DOHH2 (cell line): ENCODE results near the gene RHBDF2.
A peak's percentile ranks its signal among the peaks of the same experiment; 100 is the strongest.

Experiments used
- H3F3A ChIP-seq: fragments of 200-600 bp; sonication (generic), shearing (Covaris generic); 2 replicates; pipeline ENCODE4 v1.6.0; 2016; ENCODE audit warnings: antibody characterized with exemption, mild to moderate bottlenecking; ENCODE audit not compliant: control insufficient read depth, insufficient read depth
- H3K27ac ChIP-seq: fragments of 200-600 bp; sonication (generic); 2 replicates; pipeline ENCODE4 v1.5.1; 2014; ENCODE audit warnings: low read depth, mild to moderate bottlenecking, low read length, moderate library complexity
- H3K27me3 ChIP-seq: fragments of 200-600 bp; sonication (generic); 2 replicates; pipeline ENCODE4 v1.6.1; 2014; ENCODE audit warnings: mild to moderate bottlenecking, low read length, mixed read lengths; ENCODE audit not compliant: control insufficient read depth
- H3K36me3 ChIP-seq: fragments of 200-600 bp; sonication (generic); 2 replicates; pipeline ENCODE4 v1.6.1; 2014; ENCODE audit warnings: mild to moderate bottlenecking, low read length, moderate library complexity, mixed read lengths; ENCODE audit not compliant: control insufficient read depth
- H3K4me1 ChIP-seq: fragments of 200-600 bp; sonication (generic); 2 replicates; pipeline ENCODE4 v1.6.1; 2014; ENCODE audit warnings: mild to moderate bottlenecking, low read length, mixed read lengths; ENCODE audit not compliant: control insufficient read depth
- H3K4me2 ChIP-seq: fragments of 200-600 bp; sonication (generic); 2 replicates; pipeline ENCODE4 v1.6.0; 2014; ENCODE audit warnings: mild to moderate bottlenecking, low read length, moderate library complexity
- H3K4me3 ChIP-seq: fragments of 200-600 bp; sonication (generic); 2 replicates; pipeline ENCODE4 v1.5.1; 2014; ENCODE audit warnings: mild to moderate bottlenecking, low read length, mixed read lengths
- H3K79me2 ChIP-seq: fragments of 200-600 bp; sonication (generic); 2 replicates; pipeline ENCODE4 v1.6.1; 2014; ENCODE audit warnings: mild to moderate bottlenecking, low read length, mixed read lengths; ENCODE audit not compliant: control insufficient read depth
- H3K9me2 ChIP-seq: fragments of 200-600 bp; sonication (generic); replicated peaks from 2 replicates; pipeline ENCODE4 v1.6.1; 2014; ENCODE audit warnings: mild to moderate bottlenecking, low read length, mixed read lengths; ENCODE audit not compliant: control insufficient read depth
- H3K9me3 ChIP-seq: fragments of 200-600 bp; sonication (generic); 2 replicates; pipeline ENCODE4 v1.6.1; 2014; ENCODE audit warnings: antibody characterized with exemption, low read length, mixed read lengths; ENCODE audit not compliant: control insufficient read depth, insufficient read depth
- H4K20me1 ChIP-seq: fragments of 200-600 bp; sonication (generic); 2 replicates; pipeline ENCODE4 v1.6.0; 2014; ENCODE audit warnings: low read depth, mild to moderate bottlenecking, antibody characterized with exemption, low read length, moderate library complexity; ENCODE audit not compliant: control insufficient read depth, insufficient read depth
- CTCF ChIP-seq: fragments of 200-600 bp; sonication (generic); IDR thresholded peaks from one replicate; pipeline ENCODE4 v1.5.1; 2014; ENCODE audit warnings: antibody characterized with exemption, mild to moderate bottlenecking, low read depth, low read length; ENCODE audit not compliant: poor library complexity, severe bottlenecking
- EZH2phosphoT487 ChIP-seq: fragments of 200-600 bp; sonication (generic); IDR thresholded peaks from 2 replicates; pipeline ENCODE4 v1.6.1; 2017; ENCODE audit warnings: borderline replicate concordance, mild to moderate bottlenecking, antibody characterized with exemption, low read length, moderate library complexity, mixed read lengths

The RHBDF2 gene

GRCh38 chr17:76438906-76439305 is 62.3 kb downstream of the RHBDF2 start:
- H3K4me3 ChIP-seq = no peak overlapping the region
- H3K27ac ChIP-seq = no peak overlapping the region
- no peaks in the 10 kb centered on the region for H3K27me3 ChIP-seq
- peaks cover 24% of the 10 kb centered on the region for H4K20me1 ChIP-seq
- 0 out of 2 replicates have a peak overlapping the region, but pooled peaks have one; percentile 50 for H3K4me2 ChIP-seq
- H3K9me3 ChIP-seq = no peaks in the 10 kb centered on the region
- H3K4me1 ChIP-seq = peaks cover 89% of the 10 kb centered on the region
- no peaks in the 10 kb centered on the region for H3K9me2 ChIP-seq
- TF ChIP-seq CTCF (no peak), EZH2phosphoT487 (no peak)
- peaks cover 30% of the 10 kb centered on the region for H3K36me3 ChIP-seq
- H3F3A ChIP-seq = peaks cover 13% of the 10 kb centered on the region; the same call in 1 of the 2 replicates
- H3K79me2 ChIP-seq = peaks cover 96% of the 10 kb centered on the region

GRCh38 chr17:76437467-76438402 is 63.5 kb downstream of the RHBDF2 start:
- H3K4me2 ChIP-seq = no peak overlapping the region
- peaks cover 14% of the 10 kb centered on the region for H3F3A ChIP-seq
- peaks cover 22% of the 10 kb centered on the region for H4K20me1 ChIP-seq
- TF ChIP-seq CTCF (no peak), EZH2phosphoT487 (no peak)
- no peaks in the 10 kb centered on the region for H3K27me3 ChIP-seq
- no peaks in the 10 kb centered on the region for H3K9me3 ChIP-seq
- H3K36me3 ChIP-seq = peaks cover 34% of the 10 kb centered on the region
- no peak overlapping the region for H3K4me3 ChIP-seq
- H3K79me2 ChIP-seq = peaks cover 96% of the 10 kb centered on the region
- H3K4me1 ChIP-seq = peaks cover 89% of the 10 kb centered on the region
- no peak overlapping the region for H3K27ac ChIP-seq
- no peaks in the 10 kb centered on the region for H3K9me2 ChIP-seq

DNA sequence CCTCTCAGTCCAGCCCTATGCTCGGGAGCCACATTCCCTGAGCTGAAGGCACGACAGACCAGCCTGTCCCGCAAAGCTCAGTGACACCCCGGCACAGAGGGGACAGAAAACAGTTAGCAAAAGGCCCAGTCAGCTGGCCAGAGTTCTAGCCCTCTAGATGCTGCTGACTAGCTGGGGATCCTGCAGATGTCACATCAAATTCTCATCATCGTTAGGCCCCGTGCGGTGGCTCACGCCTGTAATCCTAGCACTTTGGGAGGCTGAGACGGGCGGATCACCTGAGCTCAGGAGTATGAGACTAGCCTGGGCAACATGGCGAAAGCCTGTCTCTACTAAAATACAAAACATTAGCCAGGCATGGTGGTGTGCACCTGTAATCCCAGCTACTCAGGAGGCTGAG is 65.5 kb downstream of the RHBDF2 start:
- Histone ChIP-seq H4K20me1 (peaks cover 2% of the 10 kb centered on the region; the same call in 1 of the 2 replicates), H3K4me2 (no peak overlapping the region), H3K9me3 (no peaks in the 10 kb centered on the region), H3K27me3 (no peaks in the 10 kb centered on the region), H3K4me1 (peaks cover 89% of the 10 kb centered on the region), H3K9me2 (no peaks in the 10 kb centered on the region), H3K79me2 (peaks cover 96% of the 10 kb centered on the region), H3K36me3 (peaks cover 27% of the 10 kb centered on the region), H3F3A (peaks cover 15% of the 10 kb centered on the region), H3K27ac (no peak overlapping the region), H3K4me3 (no peak overlapping the region)
- TF ChIP-seq EZH2phosphoT487 (no peak), CTCF (no peak)
